Vagina (tissue), 2 donors: Measurements from ENCODE around the gene RASSF7. TPM values are rescaled to one million over a fixed set of nuclear protein-coding genes. Genes with fewer than 3 reads are reported as not detected.

Experiments
- DNase-seq, 2 donors: peaks; one replicate each; pipeline ENCODE4 v3.0.0-alpha.2; 2017; ENCODE audit errors: extremely low spot score in 2 of 2
- H3K27ac ChIP-seq: fragments of 200-600 bp; sonication (generic); one replicate; pipeline ENCODE4 v1.5.1; 2019
- H3K27me3 ChIP-seq: fragments of 200-600 bp; sonication (generic); one replicate; pipeline ENCODE4 v1.5.1; 2019
- H3K36me3 ChIP-seq, 2 donors: fragments of 200-600 bp; sonication (generic); one replicate each; pipeline ENCODE4 v1.5.1; 2017 to 2019
- H3K4me1 ChIP-seq: fragments of 200-600 bp; sonication (generic); one replicate; pipeline ENCODE4 v1.5.1; 2019
- H3K4me3 ChIP-seq, 2 donors: fragments of 200-600 bp; sonication (generic); 1 replicate in 1 of 2; 2 replicates in 1 of 2; pipeline ENCODE4 v1.5.1; 2016 to 2019
- H3K9me3 ChIP-seq: fragments of 200-600 bp; sonication (generic); one replicate; pipeline ENCODE4 v1.5.1; 2019
- POLR2A ChIP-seq, 2 donors: fragments of 450-650 bp; IDR thresholded peaks; one replicate each; pipeline ENCODE4 v1.6.1; 2017; ENCODE audit warnings: antibody characterized with exemption in 2 of 2, mild to moderate bottlenecking in 2 of 2, moderate library complexity in 2 of 2
- POLR2AphosphoS5 ChIP-seq, 2 donors: sonication (generic); formaldehyde crosslinking; IDR thresholded peaks; one replicate each; pipeline ENCODE4 v1.9.0; 2017; ENCODE audit warnings: antibody characterized with exemption in 2 of 2, mild to moderate bottlenecking in 2 of 2, low read depth in 1 of 2; ENCODE audit not compliant: insufficient read depth in 1 of 2
- intact Hi-C: fragments of 100-400 bp; cut with DNase I; formaldehyde crosslinking; loops from one replicate; pipeline ENCODE4 v1.15.1; 2023
- total RNA-seq: library from RNA; depleted of rRNA; stranded (reverse); fragments of >200 nt; gene quantifications from one replicate; pipeline ENCODE4 v1.2.3, GENCODE V29; 2016
- TF ChIP-seq, protein P1 (sequence below), 3 experiments: fragments of 450-650 bp in 2 of 3; fragments of 200-600 bp in 1 of 3; sonication (generic) in 1 of 3; IDR thresholded peaks; one replicate each; pipeline ENCODE4 v1.5.1; 2017 to 2019; ENCODE audit warnings: antibody characterized with exemption in 3 of 3, mild to moderate bottlenecking in 2 of 3, moderate library complexity in 2 of 3

Gene RASSF7
- total RNA-seq, 1 donor from 2014 or later: 14.7 TPM

DNA sequence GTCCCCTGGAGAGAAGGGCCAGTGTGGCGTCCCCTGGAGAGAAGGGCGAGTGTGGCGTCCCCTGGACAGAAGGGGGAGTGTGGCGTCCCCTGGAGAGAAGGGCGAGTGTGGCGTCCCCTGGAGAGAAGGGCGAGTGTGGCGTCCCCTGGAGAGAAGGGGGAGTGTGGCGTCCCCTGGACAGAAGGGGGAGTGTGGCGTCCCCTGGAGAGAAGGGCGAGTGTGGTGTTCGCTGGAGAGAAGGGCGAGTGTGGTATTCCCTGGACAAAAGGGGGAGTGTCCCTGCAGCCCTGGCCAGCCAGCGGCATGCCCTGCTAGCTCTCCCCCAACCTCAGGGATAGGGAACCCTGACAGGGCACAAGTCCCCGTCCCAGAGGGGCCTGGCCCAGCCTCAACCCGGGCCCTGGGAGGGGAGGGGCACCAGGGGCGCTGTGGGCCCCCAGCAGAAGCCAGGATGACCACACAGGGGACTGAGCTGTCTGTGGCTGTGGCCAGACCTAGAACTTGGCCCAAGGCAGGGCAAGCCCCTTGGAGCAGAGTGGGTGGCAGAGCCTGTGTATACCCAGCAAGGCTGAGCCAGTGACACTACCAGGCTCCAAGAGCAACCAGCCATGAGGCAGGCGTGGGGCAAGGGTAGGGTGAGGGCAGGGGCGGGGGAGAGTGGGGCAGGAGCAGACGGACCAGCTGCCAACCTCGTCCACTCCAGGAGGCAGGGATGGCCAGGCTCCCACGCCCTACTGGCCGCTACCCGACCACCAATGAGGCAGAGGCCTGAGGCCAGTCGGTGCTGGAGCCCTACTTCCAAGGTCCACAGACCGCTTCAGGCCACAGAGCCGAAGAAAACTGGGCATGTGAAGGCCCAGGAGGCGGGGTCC lies 29.6 kb upstream of the RASSF7 start:
- H3K4me3 ChIP-seq: no peak overlapping the region
- no peaks in the 10 kb centered on the region for H3K27me3 ChIP-seq
- intact Hi-C loops: no loop called here
- no peak overlapping the region for H3K27ac ChIP-seq
- H3K36me3 ChIP-seq: peaks cover 0 to 29% of the 10 kb centered on the region in 2 donors
- H3K9me3 ChIP-seq: no peaks in the 10 kb centered on the region
- TF ChIP-seq POLR2A (IDR thresholded peaks at IDR 0.05) (no peak), POLR2AphosphoS5 (IDR thresholded peaks at IDR 0.05; ENCODE audit: insufficient read depth in 1 of 2, low read depth in 1 of 2) (no peak)
- TF ChIP-seq, protein P1, sequence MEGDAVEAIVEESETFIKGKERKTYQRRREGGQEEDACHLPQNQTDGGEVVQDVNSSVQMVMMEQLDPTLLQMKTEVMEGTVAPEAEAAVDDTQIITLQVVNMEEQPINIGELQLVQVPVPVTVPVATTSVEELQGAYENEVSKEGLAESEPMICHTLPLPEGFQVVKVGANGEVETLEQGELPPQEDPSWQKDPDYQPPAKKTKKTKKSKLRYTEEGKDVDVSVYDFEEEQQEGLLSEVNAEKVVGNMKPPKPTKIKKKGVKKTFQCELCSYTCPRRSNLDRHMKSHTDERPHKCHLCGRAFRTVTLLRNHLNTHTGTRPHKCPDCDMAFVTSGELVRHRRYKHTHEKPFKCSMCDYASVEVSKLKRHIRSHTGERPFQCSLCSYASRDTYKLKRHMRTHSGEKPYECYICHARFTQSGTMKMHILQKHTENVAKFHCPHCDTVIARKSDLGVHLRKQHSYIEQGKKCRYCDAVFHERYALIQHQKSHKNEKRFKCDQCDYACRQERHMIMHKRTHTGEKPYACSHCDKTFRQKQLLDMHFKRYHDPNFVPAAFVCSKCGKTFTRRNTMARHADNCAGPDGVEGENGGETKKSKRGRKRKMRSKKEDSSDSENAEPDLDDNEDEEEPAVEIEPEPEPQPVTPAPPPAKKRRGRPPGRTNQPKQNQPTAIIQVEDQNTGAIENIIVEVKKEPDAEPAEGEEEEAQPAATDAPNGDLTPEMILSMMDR (IDR thresholded peaks at IDR 0.05): no peak
- peaks cover 30% of the 10 kb centered on the region for H3K4me1 ChIP-seq
- no peak for DNase-seq

DNA sequence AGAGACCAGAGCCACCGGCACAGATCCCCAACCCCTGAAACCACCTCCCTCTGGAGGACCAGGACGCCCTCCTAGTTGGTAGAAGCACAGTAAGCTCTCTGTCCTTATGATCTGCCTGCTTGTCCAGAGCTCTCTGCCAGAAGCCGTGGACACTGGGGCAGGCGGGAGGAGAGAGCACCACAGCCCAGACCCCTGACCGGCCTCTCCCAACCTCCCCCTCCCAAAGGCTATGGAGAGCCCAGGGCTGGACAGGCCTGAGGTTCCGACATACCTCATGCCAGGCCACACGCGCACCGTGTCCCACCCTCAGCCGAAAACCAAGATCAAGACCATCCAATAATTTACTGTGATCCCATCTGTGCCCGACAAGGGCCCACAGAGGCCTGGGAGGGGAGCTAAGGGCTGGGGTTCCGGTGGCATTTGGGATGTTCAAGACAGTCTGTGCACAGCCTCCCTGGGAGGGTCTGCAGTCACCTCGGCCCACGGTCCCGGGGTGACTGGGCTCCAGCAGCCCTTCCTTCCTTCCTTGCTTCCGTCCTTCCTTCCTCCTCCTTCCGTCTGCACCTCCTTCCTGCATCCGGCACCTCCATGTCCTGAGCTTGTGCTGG lies 28.7 kb upstream of the RASSF7 start:
- no peaks in the 10 kb centered on the region for H3K27me3 ChIP-seq
- no peak for TF ChIP-seq POLR2A (IDR thresholded peaks at IDR 0.05)
- TF ChIP-seq POLR2AphosphoS5 (IDR thresholded peaks at IDR 0.05; ENCODE audit: insufficient read depth in 1 of 2, low read depth in 1 of 2): no peak
- TF ChIP-seq, protein P1 (IDR thresholded peaks at IDR 0.05): no peak
- intact Hi-C loops: no loop called here
- H3K27ac ChIP-seq: no peak overlapping the region
- DNase-seq: no peak
- H3K36me3 ChIP-seq: peaks cover 0 to 29% of the 10 kb centered on the region in 2 donors
- H3K4me1 ChIP-seq: peaks cover 39% of the 10 kb centered on the region
- no peak overlapping the region for H3K4me3 ChIP-seq
- no peaks in the 10 kb centered on the region for H3K9me3 ChIP-seq

DNA sequence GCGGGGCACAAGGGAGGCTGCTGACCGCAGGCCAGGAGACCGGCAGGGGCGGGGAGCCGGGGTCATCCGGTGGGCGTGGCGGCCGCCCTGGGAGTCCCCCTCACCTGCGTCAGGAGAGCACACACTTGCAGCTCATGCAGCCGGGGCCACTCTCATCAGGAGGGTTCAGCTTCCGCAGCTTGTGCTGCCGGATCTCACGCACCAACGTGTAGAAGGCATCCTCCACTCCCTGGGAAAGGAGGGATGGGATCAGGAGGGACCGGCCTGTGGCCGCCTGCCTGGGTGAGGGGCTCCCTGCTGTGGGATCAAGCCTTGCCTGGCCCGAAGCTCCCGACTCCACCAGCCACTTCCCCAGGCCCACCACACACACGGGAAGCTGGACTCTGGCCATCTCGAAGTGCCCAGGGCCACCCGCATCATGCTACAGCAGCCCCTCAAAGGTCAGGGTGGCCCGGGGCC lies 28.2 kb upstream of the RASSF7 start:
- Histone ChIP-seq H3K36me3 (peaks cover 0 to 29% of the 10 kb centered on the region in 2 donors), H3K9me3 (no peaks in the 10 kb centered on the region), H3K27ac (no peak overlapping the region), H3K4me1 (peaks cover 44% of the 10 kb centered on the region), H3K27me3 (no peaks in the 10 kb centered on the region), H3K4me3 (no peak overlapping the region)
- intact Hi-C loops: no loop called here
- no peak for TF ChIP-seq POLR2AphosphoS5 (IDR thresholded peaks at IDR 0.05; ENCODE audit: insufficient read depth in 1 of 2, low read depth in 1 of 2)
- no peak for DNase-seq

DNA sequence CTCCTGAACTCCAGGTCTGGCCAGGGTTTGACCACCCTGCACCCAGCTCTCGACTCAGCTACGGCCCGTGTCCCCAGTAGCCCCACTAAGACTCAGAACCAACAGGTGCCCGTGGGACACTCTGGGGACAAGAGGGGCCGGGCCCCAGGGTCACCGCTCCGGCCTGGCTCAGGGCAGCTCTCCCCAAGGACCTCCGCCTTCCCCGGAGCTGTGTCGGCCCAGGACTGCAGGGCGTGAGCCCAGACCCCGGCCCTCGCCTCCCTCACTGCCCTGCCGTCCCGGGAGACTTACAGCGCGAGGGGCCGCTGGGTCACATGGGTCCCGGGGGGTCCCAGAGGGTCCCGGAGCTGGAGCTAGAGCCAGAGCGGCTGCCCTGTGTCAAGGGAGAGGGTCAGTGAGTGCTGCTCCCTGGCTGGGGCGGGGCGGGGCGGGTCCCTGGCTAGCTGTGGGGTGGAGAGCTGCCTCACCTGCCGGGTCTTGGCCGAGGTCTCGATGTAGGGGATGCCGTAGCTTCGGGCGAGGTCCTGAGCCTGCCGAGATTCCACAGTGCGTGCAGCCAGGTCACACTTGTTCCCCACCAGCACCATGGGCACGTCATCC lies 27.7 kb upstream of the RASSF7 start:
- peaks cover 0 to 29% of the 10 kb centered on the region in 2 donors for H3K36me3 ChIP-seq
- intact Hi-C loops: no loop called here
- H3K27ac ChIP-seq: no peak overlapping the region
- no peaks in the 10 kb centered on the region for H3K27me3 ChIP-seq
- no peak for TF ChIP-seq POLR2AphosphoS5 (IDR thresholded peaks at IDR 0.05; ENCODE audit: insufficient read depth in 1 of 2, low read depth in 1 of 2)
- TF ChIP-seq, protein P1 (IDR thresholded peaks at IDR 0.05): no peak
- no peak for TF ChIP-seq POLR2A (IDR thresholded peaks at IDR 0.05)
- DNase-seq: no peak
- no peaks in the 10 kb centered on the region for H3K9me3 ChIP-seq
- peaks cover 49% of the 10 kb centered on the region for H3K4me1 ChIP-seq
- no peak overlapping the region for H3K4me3 ChIP-seq

DNA sequence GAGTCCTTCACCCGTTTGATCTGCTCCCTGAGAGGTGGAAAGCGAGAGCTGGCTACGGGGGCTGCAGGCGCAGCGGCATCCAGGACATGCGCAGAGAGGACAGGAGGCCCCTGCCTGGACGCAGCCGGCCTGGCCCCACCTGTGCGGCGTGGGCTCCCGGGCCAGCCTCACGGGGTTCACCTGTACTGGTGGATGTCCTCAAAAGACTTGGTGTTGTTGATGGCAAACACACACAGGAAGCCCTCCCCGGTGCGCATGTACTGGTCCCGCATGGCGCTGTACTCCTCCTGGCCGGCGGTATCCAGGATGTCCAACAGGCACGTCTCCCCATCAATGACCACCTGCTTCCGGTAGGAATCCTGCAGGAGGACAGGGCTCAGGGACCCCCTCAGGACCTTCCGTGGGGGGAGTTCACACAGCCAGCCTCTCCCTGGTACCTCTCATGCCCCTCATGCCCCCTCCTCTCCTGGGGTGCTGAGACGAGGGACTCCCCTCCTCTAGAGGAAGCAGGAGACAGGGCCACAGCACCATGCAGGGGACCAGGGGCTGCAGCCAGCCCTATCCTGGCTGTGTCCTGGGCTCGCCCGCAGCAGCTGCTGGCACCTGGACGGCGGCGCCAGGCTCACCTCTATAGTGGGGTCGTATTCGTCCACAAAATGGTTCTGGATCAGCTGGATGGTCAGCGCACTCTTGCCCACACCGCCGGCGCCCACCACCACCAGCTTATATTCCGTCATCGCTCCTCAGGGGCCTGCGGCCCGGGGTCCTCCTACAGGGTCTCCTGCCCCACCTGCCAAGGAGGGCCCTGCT lies 27.0 kb upstream of the RASSF7 start:
- peak overlapping the region; percentile 90 for H3K27ac ChIP-seq
- intact Hi-C loops: no loop called here

More for the DNA sequence above, 27.0 kb upstream of the RASSF7 start:
- Histone ChIP-seq H3K36me3 (peaks cover 0 to 29% of the 10 kb centered on the region in 2 donors), H3K27me3 (no peaks in the 10 kb centered on the region), H3K9me3 (no peaks in the 10 kb centered on the region), H3K4me1 (peaks cover 49% of the 10 kb centered on the region), H3K4me3 (peak overlapping the region; percentile 61 to 91)
- DNase-seq: no peak
- TF ChIP-seq, protein P1 (IDR thresholded peaks at IDR 0.05): no peak
- TF ChIP-seq POLR2AphosphoS5 (IDR thresholded peaks at IDR 0.05; ENCODE audit: insufficient read depth in 1 of 2, low read depth in 1 of 2): no peak
